AG09319 (cell line): Measurements from ENCODE around the gene LCE3E.
"Not testable (repeated sequence)": the region's sequence is repeated elsewhere in the genome, so short reads cannot be mapped to it uniquely, and the experiment has no call there.

ENCODE experiments used
- DNase-seq: peaks from one replicate; pipeline ENCODE4 v3.0.0-alpha.2; 2010; ENCODE audit warnings: low read depth; ENCODE audit errors: extremely low read depth
- CTCF ChIP-seq: IDR thresholded peaks from 2 replicates; pipeline ENCODE4 v1.5.1; 2011; ENCODE audit warnings: low read depth, mild to moderate bottlenecking, inconsistent platforms, low read length, moderate library complexity

The LCE3E gene

GRCh38 chr1:152577168-152577567 is 10.6 kb upstream of the LCE3E start:
- no peak for TF ChIP-seq CTCF
- DNase-seq = no peak

- DNase-seq = no peak
- TF ChIP-seq CTCF = no peak
Measured at GRCh38 chr1:152565535-152566215, 905 bp downstream of the LCE3E start.

- no peak for DNase-seq
- no peak for TF ChIP-seq CTCF
Measured at GRCh38 chr1:152565115-152565514, 1.5 kb downstream of the LCE3E start.

GRCh38 chr1:152548358-152548757 is 18.2 kb downstream of the LCE3E start:
- DNase-seq = not testable (repeated sequence)

GRCh38 chr1:152546704-152547103 is 19.9 kb downstream of the LCE3E start:
- TF ChIP-seq CTCF = no peak
- DNase-seq = no peak

- DNase-seq = no peak
- TF ChIP-seq CTCF = no peak
Measured at GRCh38 chr1:152543820-152544219, 22.8 kb downstream of the LCE3E start.

GRCh38 chr1:152539901-152540300 is 26.7 kb downstream of the LCE3E start:
- no peak for TF ChIP-seq CTCF
- DNase-seq = no peak

- DNase-seq = no peak
- no peak for TF ChIP-seq CTCF
Measured at GRCh38 chr1:152537496-152537895, 29.1 kb downstream of the LCE3E start.
